Measurements from ENCODE around the gene UBE3A.

DNA sequence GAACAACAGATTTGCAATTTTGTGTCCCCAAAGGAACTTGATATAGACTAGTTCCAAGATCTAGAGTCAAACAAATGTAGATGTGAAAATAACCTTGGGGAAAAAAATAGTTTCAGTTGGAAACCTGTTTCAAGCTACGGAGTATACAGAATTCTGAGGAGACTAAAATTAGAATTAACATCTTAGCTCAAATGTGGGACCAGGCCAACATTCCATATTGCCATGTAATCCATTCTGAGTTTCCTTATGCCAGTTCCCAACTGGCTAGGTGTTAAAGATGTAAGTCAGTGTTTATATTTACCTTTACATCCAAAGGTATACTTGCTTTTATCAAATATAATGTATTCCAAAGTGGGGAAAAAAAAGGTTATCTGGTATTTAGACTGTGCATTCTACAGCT, 76.3 kb downstream of the UBE3A start:
- TF ChIP-seq KDM5A (IDR thresholded peaks at IDR 0.05) = no peak
- no peak for TF ChIP-seq POLR2AphosphoS2 (conservative IDR thresholded peaks at IDR 0.05; ENCODE audit: low read length)
- TF ChIP-seq SMC3 (IDR thresholded peaks at IDR 0.05) = no peak
- TF ChIP-seq, protein P1, sequence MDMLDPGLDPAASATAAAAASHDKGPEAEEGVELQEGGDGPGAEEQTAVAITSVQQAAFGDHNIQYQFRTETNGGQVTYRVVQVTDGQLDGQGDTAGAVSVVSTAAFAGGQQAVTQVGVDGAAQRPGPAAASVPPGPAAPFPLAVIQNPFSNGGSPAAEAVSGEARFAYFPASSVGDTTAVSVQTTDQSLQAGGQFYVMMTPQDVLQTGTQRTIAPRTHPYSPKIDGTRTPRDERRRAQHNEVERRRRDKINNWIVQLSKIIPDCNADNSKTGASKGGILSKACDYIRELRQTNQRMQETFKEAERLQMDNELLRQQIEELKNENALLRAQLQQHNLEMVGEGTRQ (IDR thresholded peaks at IDR 0.05) = no peak
- TF ChIP-seq, protein P2, sequence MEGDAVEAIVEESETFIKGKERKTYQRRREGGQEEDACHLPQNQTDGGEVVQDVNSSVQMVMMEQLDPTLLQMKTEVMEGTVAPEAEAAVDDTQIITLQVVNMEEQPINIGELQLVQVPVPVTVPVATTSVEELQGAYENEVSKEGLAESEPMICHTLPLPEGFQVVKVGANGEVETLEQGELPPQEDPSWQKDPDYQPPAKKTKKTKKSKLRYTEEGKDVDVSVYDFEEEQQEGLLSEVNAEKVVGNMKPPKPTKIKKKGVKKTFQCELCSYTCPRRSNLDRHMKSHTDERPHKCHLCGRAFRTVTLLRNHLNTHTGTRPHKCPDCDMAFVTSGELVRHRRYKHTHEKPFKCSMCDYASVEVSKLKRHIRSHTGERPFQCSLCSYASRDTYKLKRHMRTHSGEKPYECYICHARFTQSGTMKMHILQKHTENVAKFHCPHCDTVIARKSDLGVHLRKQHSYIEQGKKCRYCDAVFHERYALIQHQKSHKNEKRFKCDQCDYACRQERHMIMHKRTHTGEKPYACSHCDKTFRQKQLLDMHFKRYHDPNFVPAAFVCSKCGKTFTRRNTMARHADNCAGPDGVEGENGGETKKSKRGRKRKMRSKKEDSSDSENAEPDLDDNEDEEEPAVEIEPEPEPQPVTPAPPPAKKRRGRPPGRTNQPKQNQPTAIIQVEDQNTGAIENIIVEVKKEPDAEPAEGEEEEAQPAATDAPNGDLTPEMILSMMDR (IDR thresholded peaks at IDR 0.05) = no peak
- no peak for TF ChIP-seq MAFK (IDR thresholded peaks at IDR 0.05; ENCODE audit: partially characterized antibody)
- TF ChIP-seq, protein P3, sequence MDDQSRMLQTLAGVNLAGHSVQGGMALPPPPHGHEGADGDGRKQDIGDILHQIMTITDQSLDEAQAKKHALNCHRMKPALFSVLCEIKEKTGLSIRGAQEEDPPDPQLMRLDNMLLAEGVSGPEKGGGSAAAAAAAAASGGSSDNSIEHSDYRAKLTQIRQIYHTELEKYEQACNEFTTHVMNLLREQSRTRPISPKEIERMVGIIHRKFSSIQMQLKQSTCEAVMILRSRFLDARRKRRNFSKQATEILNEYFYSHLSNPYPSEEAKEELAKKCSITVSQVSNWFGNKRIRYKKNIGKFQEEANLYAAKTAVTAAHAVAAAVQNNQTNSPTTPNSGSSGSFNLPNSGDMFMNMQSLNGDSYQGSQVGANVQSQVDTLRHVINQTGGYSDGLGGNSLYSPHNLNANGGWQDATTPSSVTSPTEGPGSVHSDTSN (IDR thresholded peaks at IDR 0.05) = no peak
- TF ChIP-seq, protein P4, sequence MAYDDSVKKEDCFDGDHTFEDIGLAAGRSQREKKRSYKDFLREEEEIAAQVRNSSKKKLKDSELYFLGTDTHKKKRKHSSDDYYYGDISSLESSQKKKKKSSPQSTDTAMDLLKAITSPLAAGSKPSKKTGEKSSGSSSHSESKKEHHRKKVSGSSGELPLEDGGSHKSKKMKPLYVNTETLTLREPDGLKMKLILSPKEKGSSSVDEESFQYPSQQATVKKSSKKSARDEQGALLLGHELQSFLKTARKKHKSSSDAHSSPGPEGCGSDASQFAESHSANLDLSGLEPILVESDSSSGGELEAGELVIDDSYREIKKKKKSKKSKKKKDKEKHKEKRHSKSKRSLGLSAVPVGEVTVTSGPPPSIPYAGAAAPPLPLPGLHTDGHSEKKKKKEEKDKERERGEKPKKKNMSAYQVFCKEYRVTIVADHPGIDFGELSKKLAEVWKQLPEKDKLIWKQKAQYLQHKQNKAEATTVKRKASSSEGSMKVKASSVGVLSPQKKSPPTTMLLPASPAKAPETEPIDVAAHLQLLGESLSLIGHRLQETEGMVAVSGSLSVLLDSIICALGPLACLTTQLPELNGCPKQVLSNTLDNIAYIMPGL (CRISPR knock-in tag; IDR thresholded peaks at IDR 0.05; ENCODE audit: borderline replicate concordance) = no peak
- TF ChIP-seq POLR2A (IDR thresholded peaks at IDR 0.05; ENCODE audit: low read length) = no peak
- no peak for TF ChIP-seq MYC (IDR thresholded peaks at IDR 0.05; ENCODE audit: borderline replicate concordance, low read length)
- no peak for TF ChIP-seq EP300 (IDR thresholded peaks at IDR 0.05)
- TF ChIP-seq CHD2 (IDR thresholded peaks at IDR 0.05; ENCODE audit: low read length, partially characterized antibody) = no peak
- TF ChIP-seq BHLHE40 (IDR thresholded peaks at IDR 0.05; ENCODE audit: low read depth, low read length) = no peak
